ENCODE results near the gene AFF3.

- TF ChIP-seq ZBTB33 (IDR thresholded peaks at IDR 0.05) (no peak), CTCF (IDR thresholded peaks at IDR 0.05; ENCODE audit: low read depth, low read length, missing input control) (no peak), YY1 (IDR thresholded peaks at IDR 0.05) (no peak), RAD21 (IDR thresholded peaks at IDR 0.05) (no peak), REST (IDR thresholded peaks at IDR 0.05) (no peak), JUND (IDR thresholded peaks at IDR 0.05) (no peak), SP1 (IDR thresholded peaks at IDR 0.05) (no peak), TAF1 (conservative IDR thresholded peaks at IDR 0.05) (no peak), ATF3 (IDR thresholded peaks at IDR 0.05) (no peak), MAX (IDR thresholded peaks at IDR 0.05) (no peak), FOXA1 (IDR thresholded peaks at IDR 0.05) (no peak), HNF4A (conservative IDR thresholded peaks at IDR 0.05) (no peak), RXRA (IDR thresholded peaks at IDR 0.05) (no peak)
Observed at GRCh38 chr2:99689145-99689742, 453.1 kb downstream of the AFF3 start.

Measured in liver (tissue), 3 donors.